HepG2 (cell line): Measurements from ENCODE around the gene SRBD1.

Experiments
- ARNT2 ChIP-seq: sonication (generic); formaldehyde crosslinking; IDR thresholded peaks from 2 replicates; pipeline ENCODE4 v1.8.0; 2022; ENCODE audit warnings: mild to moderate bottlenecking, low read depth, missing genetic modification reagents, moderate library complexity
- CREB1 ChIP-seq, 2 experiments: fragments of 450-650 bp in 1 of 2; IDR thresholded peaks; 2 replicates each; pipeline ENCODE4 v1.6.1; 2016 to 2017; ENCODE audit warnings: control low read depth in 1 of 2, mild to moderate bottlenecking in 1 of 2, missing compliant biosample characterization in 1 of 2, missing genetic modification characterization in 1 of 2
- CTCF ChIP-seq: sonication (generic); formaldehyde crosslinking; IDR thresholded peaks from 2 replicates; pipeline ENCODE4 v1.5.0; 2020; ENCODE audit warnings: mild to moderate bottlenecking, missing genetic modification reagents, moderate library complexity
- FOXA1 ChIP-seq, 2 experiments: fragments of 450-650 bp in 1 of 2; sonication (generic) in 1 of 2; formaldehyde crosslinking in 1 of 2; IDR thresholded peaks; 2 replicates each; pipeline versions ENCODE4 v1.4.0 to v1.6.1; 2016 to 2020; ENCODE audit warnings: missing genetic modification reagents in 1 of 2
- FOXA3 ChIP-seq: IDR thresholded peaks from 2 replicates; pipeline ENCODE4 v1.6.1; 2016; ENCODE audit warnings: missing genetic modification reagents, missing compliant biosample characterization
- FOXM1 ChIP-seq: sonication (generic); formaldehyde crosslinking; IDR thresholded peaks from 2 replicates; pipeline ENCODE4 v1.5.0; 2020; ENCODE audit warnings: missing genetic modification reagents
- POLR2A ChIP-seq, 2 experiments: IDR thresholded peaks; 2 replicates each; pipeline ENCODE4 v1.6.1; 2011; ENCODE audit warnings: low read depth in 2 of 2, low read length in 2 of 2, mild to moderate bottlenecking in 1 of 2, moderate library complexity in 1 of 2; ENCODE audit not compliant: insufficient read depth in 1 of 2
- POLR2AphosphoS5 ChIP-seq: IDR thresholded peaks from 2 replicates; pipeline ENCODE4 v1.6.1; 2012; ENCODE audit warnings: low read depth, low read length
- ZNF841 ChIP-seq: sonication (generic); formaldehyde crosslinking; IDR thresholded peaks from 2 replicates; pipeline ENCODE4 v1.8.1; 2023; ENCODE audit warnings: missing genetic modification reagents, borderline replicate concordance
- ZSCAN30 ChIP-seq: sonication (generic); formaldehyde crosslinking; IDR thresholded peaks from 2 replicates; pipeline ENCODE4 v1.5.0; 2020; ENCODE audit warnings: mild to moderate bottlenecking, missing genetic modification reagents
- TF ChIP-seq, protein P1 (sequence below): sonication (generic); formaldehyde crosslinking; IDR thresholded peaks from 2 replicates; pipeline ENCODE4 v1.4.0; 2020; ENCODE audit warnings: missing genetic modification reagents, mild to moderate bottlenecking, borderline replicate concordance
- TF ChIP-seq, protein P2 (sequence below), 2 experiments: IDR thresholded peaks; 2 replicates each; pipeline ENCODE4 v1.6.1; 2011 to 2012; ENCODE audit warnings: low read length in 2 of 2, borderline replicate concordance in 1 of 2, low read depth in 1 of 2, mild to moderate bottlenecking in 1 of 2, moderate library complexity in 1 of 2

GRCh38 chr2:45652090-45653031 is 41.3 kb upstream of the SRBD1 start:
- TF ChIP-seq FOXA1 (IDR thresholded peaks at IDR 0.05) = no peak
- TF ChIP-seq FOXA1 (CRISPR knock-in tag; IDR thresholded peaks at IDR 0.05) = no peak
- no peak for TF ChIP-seq CTCF
- TF ChIP-seq FOXA3 (CRISPR knock-in tag) = no peak
- TF ChIP-seq, protein P1, sequence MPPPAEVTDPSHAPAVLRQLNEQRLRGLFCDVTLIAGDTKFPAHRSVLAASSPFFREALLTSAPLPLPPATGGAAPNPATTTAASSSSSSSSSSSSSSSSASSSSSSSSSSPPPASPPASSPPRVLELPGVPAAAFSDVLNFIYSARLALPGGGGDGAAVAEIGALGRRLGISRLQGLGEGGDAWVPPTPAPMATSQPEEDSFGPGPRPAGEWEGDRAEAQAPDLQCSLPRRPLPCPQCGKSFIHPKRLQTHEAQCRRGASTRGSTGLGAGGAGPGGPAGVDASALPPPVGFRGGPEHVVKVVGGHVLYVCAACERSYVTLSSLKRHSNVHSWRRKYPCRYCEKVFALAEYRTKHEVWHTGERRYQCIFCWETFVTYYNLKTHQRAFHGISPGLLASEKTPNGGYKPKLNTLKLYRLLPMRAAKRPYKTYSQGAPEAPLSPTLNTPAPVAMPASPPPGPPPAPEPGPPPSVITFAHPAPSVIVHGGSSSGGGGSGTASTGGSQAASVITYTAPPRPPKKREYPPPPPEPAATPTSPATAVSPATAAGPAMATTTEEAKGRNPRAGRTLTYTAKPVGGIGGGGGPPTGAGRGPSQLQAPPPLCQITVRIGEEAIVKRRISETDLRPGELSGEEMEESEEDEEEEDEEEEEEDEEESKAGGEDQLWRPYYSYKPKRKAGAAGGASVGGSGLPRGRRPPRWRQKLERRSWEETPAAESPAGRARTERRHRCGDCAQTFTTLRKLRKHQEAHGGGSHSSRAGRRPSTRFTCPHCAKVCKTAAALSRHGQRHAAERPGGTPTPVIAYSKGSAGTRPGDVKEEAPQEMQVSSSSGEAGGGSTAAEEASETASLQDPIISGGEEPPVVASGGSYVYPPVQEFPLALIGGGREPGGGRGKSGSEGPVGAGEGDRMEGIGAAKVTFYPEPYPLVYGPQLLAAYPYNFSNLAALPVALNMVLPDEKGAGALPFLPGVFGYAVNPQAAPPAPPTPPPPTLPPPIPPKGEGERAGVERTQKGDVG (CRISPR knock-in tag) = no peak
- TF ChIP-seq, protein P2, sequence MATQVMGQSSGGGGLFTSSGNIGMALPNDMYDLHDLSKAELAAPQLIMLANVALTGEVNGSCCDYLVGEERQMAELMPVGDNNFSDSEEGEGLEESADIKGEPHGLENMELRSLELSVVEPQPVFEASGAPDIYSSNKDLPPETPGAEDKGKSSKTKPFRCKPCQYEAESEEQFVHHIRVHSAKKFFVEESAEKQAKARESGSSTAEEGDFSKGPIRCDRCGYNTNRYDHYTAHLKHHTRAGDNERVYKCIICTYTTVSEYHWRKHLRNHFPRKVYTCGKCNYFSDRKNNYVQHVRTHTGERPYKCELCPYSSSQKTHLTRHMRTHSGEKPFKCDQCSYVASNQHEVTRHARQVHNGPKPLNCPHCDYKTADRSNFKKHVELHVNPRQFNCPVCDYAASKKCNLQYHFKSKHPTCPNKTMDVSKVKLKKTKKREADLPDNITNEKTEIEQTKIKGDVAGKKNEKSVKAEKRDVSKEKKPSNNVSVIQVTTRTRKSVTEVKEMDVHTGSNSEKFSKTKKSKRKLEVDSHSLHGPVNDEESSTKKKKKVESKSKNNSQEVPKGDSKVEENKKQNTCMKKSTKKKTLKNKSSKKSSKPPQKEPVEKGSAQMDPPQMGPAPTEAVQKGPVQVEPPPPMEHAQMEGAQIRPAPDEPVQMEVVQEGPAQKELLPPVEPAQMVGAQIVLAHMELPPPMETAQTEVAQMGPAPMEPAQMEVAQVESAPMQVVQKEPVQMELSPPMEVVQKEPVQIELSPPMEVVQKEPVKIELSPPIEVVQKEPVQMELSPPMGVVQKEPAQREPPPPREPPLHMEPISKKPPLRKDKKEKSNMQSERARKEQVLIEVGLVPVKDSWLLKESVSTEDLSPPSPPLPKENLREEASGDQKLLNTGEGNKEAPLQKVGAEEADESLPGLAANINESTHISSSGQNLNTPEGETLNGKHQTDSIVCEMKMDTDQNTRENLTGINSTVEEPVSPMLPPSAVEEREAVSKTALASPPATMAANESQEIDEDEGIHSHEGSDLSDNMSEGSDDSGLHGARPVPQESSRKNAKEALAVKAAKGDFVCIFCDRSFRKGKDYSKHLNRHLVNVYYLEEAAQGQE (IDR thresholded peaks at IDR 0.05; ENCODE audit: borderline replicate concordance in 1 of 2, low read depth in 1 of 2, low read length in 2 of 2) = no peak
- no peak for TF ChIP-seq FOXM1 (CRISPR knock-in tag)
- no peak for TF ChIP-seq ZSCAN30 (CRISPR knock-in tag)
- no peak for TF ChIP-seq CREB1 (IDR thresholded peaks at IDR 0.05)
- no peak for TF ChIP-seq CREB1 (CRISPR knock-in tag; IDR thresholded peaks at IDR 0.05)
- TF ChIP-seq POLR2AphosphoS5 = no peak
- TF ChIP-seq ZNF841 (CRISPR knock-in tag) = no peak
- TF ChIP-seq POLR2A (IDR thresholded peaks at IDR 0.05; ENCODE audit: insufficient read depth in 1 of 2, low read depth in 2 of 2, low read length in 2 of 2) = no peak
- no peak for TF ChIP-seq ARNT2 (CRISPR knock-in tag)
